ENCODE data around the gene ACP2. TPM values are rescaled to one million over a fixed set of nuclear protein-coding genes. Genes with fewer than 3 reads are reported as not detected.

Gene ACP2
- total and polyA plus RNA-seq, 10 of the 15 experiments (the other 5 are each of a cell fraction or from before 2014, with no cell fraction given) = 0.98 to 11.7 (median 7.4) TPM

GRCh38 chr11:47213950-47214565 lies 34.6 kb downstream of the ACP2 start (continued):
- TF ChIP-seq KAT2A (conservative IDR thresholded peaks at IDR 0.05; ENCODE audit: control insufficient read depth, low read depth, low read length) (no peak), ETV6 (conservative IDR thresholded peaks at IDR 0.05 in 1 of 2, IDR thresholded peaks at IDR 0.05 in 1 of 2; ENCODE audit: borderline replicate concordance in 1 of 2, low read depth in 1 of 2) (no peak), WRNIP1 (IDR thresholded peaks at IDR 0.05; ENCODE audit: borderline replicate concordance, low read depth, low read length) (no peak), SP1 (IDR thresholded peaks at IDR 0.05; ENCODE audit: low read depth, low read length) (no peak), TARDBP (IDR thresholded peaks at IDR 0.05; ENCODE audit: borderline replicate concordance) (no peak), YBX1 (IDR thresholded peaks at IDR 0.05) (no peak), REST (IDR thresholded peaks at IDR 0.05; ENCODE audit: low read depth, low read length) (no peak), CHD4 (IDR thresholded peaks at IDR 0.05) (no peak), ZBTB33 (IDR thresholded peaks at IDR 0.05) (no peak), CUX1 (IDR thresholded peaks at IDR 0.05; ENCODE audit: insufficient replicate concordance, low read depth, low read length) (no peak), STAT1 (conservative IDR thresholded peaks at IDR 0.05) (no peak), ZBTB11 (CRISPR knock-in tag; IDR thresholded peaks at IDR 0.05) (no peak), SMC3 (IDR thresholded peaks at IDR 0.05; ENCODE audit: borderline replicate concordance, low read length) (no peak), JUNB (IDR thresholded peaks at IDR 0.05) (no peak), FOXM1 (IDR thresholded peaks at IDR 0.05; ENCODE audit: low read depth, low read length) (no peak), DPF2 (IDR thresholded peaks at IDR 0.05) (no peak)

All from GM12878 (cell line).